GM23248 (cell line): Measurements from ENCODE around the gene KPNA6.

ENCODE experiments used
- EZH2 ChIP-seq: fragments of 200-600 bp; sonication (generic); IDR thresholded peaks from 2 replicates; pipeline ENCODE4 v1.6.1; 2018; ENCODE audit warnings: antibody characterized with exemption, mild to moderate bottlenecking; ENCODE audit not compliant: insufficient read depth, poor library complexity, severe bottlenecking
- EZH2phosphoT487 ChIP-seq: fragments of 200-600 bp; sonication (generic); IDR thresholded peaks from 2 replicates; pipeline ENCODE4 v1.6.1; 2018; ENCODE audit warnings: antibody characterized with exemption, moderate library complexity, mild to moderate bottlenecking, low read depth; ENCODE audit not compliant: insufficient read depth

DNA sequence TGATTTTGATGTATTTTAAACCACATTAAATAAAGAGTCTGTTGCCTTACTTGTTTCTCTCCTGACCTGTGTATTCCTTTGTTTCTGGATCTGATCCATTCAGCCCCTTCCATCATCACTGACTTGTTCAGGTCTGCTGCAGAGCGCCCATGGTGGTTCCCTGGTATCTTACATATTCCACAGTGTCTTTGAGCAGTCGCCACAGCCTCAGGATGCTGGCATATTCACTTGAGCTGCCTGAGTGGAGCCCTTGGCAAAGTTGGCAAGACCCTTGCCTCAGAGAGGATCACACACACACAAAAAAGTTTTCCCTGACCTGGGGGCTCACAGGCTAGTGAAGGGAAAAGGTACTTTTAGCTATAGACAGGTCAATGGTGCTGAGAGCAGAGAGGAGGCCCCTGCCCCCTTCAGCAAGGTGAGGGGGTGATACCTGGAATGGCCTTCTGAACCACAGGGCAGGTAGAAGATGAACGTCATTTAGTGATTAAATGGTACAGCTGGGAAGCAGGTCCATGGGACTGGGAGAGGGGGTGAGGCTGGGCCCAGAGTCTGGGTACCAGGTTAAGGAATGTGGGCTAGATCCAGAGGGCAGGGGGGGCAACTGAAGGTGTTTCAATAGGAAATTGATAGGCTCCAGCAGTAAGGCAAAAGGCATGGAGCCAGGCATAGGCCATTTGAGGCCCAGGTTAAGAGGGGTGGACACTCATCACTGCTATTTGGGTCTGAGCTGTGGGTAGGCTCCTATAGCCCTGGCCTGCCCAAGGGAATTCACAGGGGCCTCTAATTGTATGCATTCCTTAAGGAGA, 90.6 kb downstream of the KPNA6 start:
- TF ChIP-seq EZH2 = no peak
- TF ChIP-seq EZH2phosphoT487 = no peak
